MCF 10A (cell line): ENCODE data around the gene WWTR1. TPM values are rescaled to one million over a fixed set of nuclear protein-coding genes. Genes with fewer than 3 reads are reported as not detected.

Experiments used
- BruUV-seq: library from RNA; stranded (reverse); fragments of 400-500 nt; replicated peaks from 2 replicates; lab custom pipeline; 2021; lab: Mats Ljungman, UMichigan
- CTCF ChIA-PET: fragments of 300-600 bp; sonication (Branson Sonifier 250); formaldehyde crosslinking; extraction: SDS; loops from one replicate; lab custom pipeline; 2021; ENCODE audit warnings: antibody characterized with exemption, inconsistent platforms; lab: Yijun Ruan, JAX
- POLR2A ChIA-PET: fragments of 300-600, 350-650 bp; sonication (Branson Sonifier 250); formaldehyde crosslinking; extraction: SDS; loops from one replicate; lab custom pipeline; 2020; ENCODE audit warnings: antibody characterized with exemption, inconsistent platforms; lab: Yijun Ruan, JAX
- DNase-seq: peaks from one replicate; pipeline ENCODE4 v3.0.0-alpha.2; 2018; ENCODE audit not compliant: unreplicated experiment
- H3K27ac Mint-ChIP-seq: one replicate; pipeline ENCODE4 v1.8.0; 2022; ENCODE audit warnings: mild to moderate bottlenecking, low read depth, mixed read lengths; ENCODE audit not compliant: unreplicated experiment
- H3K27me3 Mint-ChIP-seq: one replicate; pipeline ENCODE4 v1.8.0; 2022; ENCODE audit warnings: mixed read lengths; ENCODE audit not compliant: insufficient read depth, unreplicated experiment
- H3K36me3 Mint-ChIP-seq: one replicate; pipeline ENCODE4 v1.8.0; 2022; ENCODE audit warnings: mild to moderate bottlenecking, moderate library complexity, mixed read lengths; ENCODE audit not compliant: insufficient read depth, unreplicated experiment
- H3K4me1 Mint-ChIP-seq: one replicate; pipeline ENCODE4 v1.8.0; 2022; ENCODE audit warnings: mixed read lengths; ENCODE audit not compliant: insufficient read depth, unreplicated experiment
- H3K4me3 Mint-ChIP-seq: one replicate; pipeline ENCODE4 v1.8.0; 2022; ENCODE audit warnings: mild to moderate bottlenecking, moderate library complexity, mixed read lengths; ENCODE audit not compliant: unreplicated experiment
- H3K9me3 Mint-ChIP-seq: one replicate; pipeline ENCODE4 v1.8.0; 2022; ENCODE audit warnings: mixed read lengths; ENCODE audit not compliant: unreplicated experiment
- CTCF ChIP-seq: fragments of 200-600 bp; IDR thresholded peaks from one replicate; pipeline ENCODE4 v1.8.0; 2022; ENCODE audit warnings: antibody characterized with exemption, mild to moderate bottlenecking; ENCODE audit not compliant: unreplicated experiment
- intact Hi-C: fragments of 100-400 bp; cut with micrococcal nuclease; formaldehyde crosslinking; loops from 2 replicates; pipeline ENCODE4 v1.14.1; 2022
- total RNA-seq: library from RNA; stranded (reverse); gene quantifications from 2 replicates; pipeline ENCODE4 v1.2.3, GENCODE V29; 2022

The WWTR1 gene
- total RNA-seq, 1 experiment from 2014 or later = 52.9 TPM

- no peaks in the 10 kb centered on the region for H3K9me3 Mint-ChIP-seq
- ChIA-PET POLR2A (interaction anchor here (1.0 to 1.5 kb wide), 4 partner anchors 12 to 49 kb away, joined by 3 to 5 read pairs (median 4); partner anchors contain the start of gene WWTR1), CTCF (interaction anchor here (0.7 to 1.3 kb wide), 5 partner anchors 11 to 108 kb away, joined by 3 to 6 read pairs (median 4); no protein-coding TSS in a partner anchor)
- BruUV-seq = no TSS peak
- DNase-seq = no peak
- intact Hi-C loops = no loop called here
- no peak for TF ChIP-seq CTCF
- no peak overlapping the region for H3K27ac Mint-ChIP-seq
- H3K36me3 Mint-ChIP-seq = peaks cover 19% of the 10 kb centered on the region
- no peaks in the 10 kb centered on the region for H3K27me3 Mint-ChIP-seq
- H3K4me3 Mint-ChIP-seq = no peak overlapping the region
- H3K4me1 Mint-ChIP-seq = peaks cover 26% of the 10 kb centered on the region
Measured at GRCh38 chr3:149608987-149609386, 48.8 kb downstream of the WWTR1 start.

GRCh38 chr3:149605902-149606301 is 51.9 kb downstream of the WWTR1 start:
- no peaks in the 10 kb centered on the region for H3K27me3 Mint-ChIP-seq

GRCh38 chr3:149604125-149604875 is 53.5 kb downstream of the WWTR1 start:
- Mint-ChIP-seq H3K36me3 (peaks cover 12% of the 10 kb centered on the region), H3K9me3 (no peaks in the 10 kb centered on the region), H3K27me3 (no peaks in the 10 kb centered on the region), H3K4me3 (no peak overlapping the region), H3K4me1 (peaks cover 35% of the 10 kb centered on the region), H3K27ac (peak overlapping the region; percentile 9)
- CTCF ChIA-PET = interaction anchor here (1.0 to 1.6 kb wide), 3 partner anchors 11 to 50 kb away, joined by 3 to 5 read pairs (median 3); no protein-coding TSS in a partner anchor
- no TSS peak for BruUV-seq
- intact Hi-C loops = no loop called here
- no peak for TF ChIP-seq CTCF
- DNase-seq = no peak
- POLR2A ChIA-PET = interaction anchor here (0.7 to 1.9 kb wide), 4 partner anchors 23 to 53 kb away, joined by 4 to 15 read pairs (median 6); partner anchors contain the start of gene WWTR1

More at GRCh38 chr3:149605902-149606301, 51.9 kb downstream of the WWTR1 start:
- peaks cover 12% of the 10 kb centered on the region for H3K36me3 Mint-ChIP-seq
- BruUV-seq = no TSS peak
- no peak for TF ChIP-seq CTCF
- ChIA-PET CTCF (interaction anchor here (0.6 to 1.6 kb wide), 7 partner anchors 12 to 110 kb away, joined by 3 to 5 read pairs (median 3); no protein-coding TSS in a partner anchor), POLR2A (interaction anchor here (0.8 to 1.1 kb wide), 3 partner anchors 10 to 116 kb away, joined by 3 read pairs; no protein-coding TSS in a partner anchor)
- no peak overlapping the region for H3K4me3 Mint-ChIP-seq
- intact Hi-C loops = no loop called here
- H3K9me3 Mint-ChIP-seq = no peaks in the 10 kb centered on the region
- H3K4me1 Mint-ChIP-seq = peaks cover 35% of the 10 kb centered on the region
- DNase-seq = no peak
- H3K27ac Mint-ChIP-seq = peak overlapping the region; percentile 13
